HG03159 (cell line): ENCODE measurements around the gene IRF4.

Source experiments
- ATAC-seq: cut with Tn5 transposase; IDR thresholded peaks from one replicate; pipeline ENCODE4 v1.9.1; 2021; ENCODE audit warnings: mild to moderate bottlenecking, moderate library complexity; ENCODE audit not compliant: unreplicated experiment

IRF4 gene

DNA sequence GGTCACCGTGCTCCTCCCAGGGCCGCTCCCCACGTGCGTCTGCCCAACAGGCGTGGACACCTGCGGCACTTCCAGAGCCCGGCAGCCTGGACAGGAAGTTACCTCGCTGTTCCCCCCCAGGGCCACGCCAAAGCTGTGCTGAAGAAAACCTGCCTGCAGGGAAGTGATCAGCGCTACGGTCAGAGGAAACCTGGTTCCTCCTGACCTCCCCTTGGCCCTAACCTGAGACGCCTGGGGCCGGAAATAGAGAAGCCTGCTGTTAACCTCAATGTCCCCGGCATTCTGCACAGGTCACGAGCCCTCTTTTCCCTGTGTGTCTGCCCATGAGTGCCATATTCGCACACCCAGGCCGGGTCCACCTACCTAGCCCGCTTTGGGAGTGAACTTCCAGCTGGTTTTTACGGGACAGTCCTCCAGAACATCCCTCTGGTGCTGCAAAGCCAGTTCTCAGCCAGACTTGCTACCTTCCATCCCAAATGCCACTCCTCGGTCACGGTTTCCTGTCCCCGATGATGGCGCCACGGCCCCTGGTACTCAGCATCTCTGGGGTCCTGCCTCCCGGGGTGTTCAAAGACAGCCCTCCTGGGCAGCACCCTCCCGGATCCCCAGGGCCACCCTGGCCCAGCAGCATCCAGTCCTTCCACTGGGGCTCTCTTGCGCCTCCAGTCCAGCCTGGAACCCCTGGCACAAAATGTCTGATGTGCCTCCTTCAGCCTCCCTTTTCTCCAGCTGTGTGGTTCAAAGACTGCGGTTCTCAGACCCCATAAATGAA, 12.0 kb upstream of the IRF4 start:
- peak; percentile 39 for ATAC-seq

DNA sequence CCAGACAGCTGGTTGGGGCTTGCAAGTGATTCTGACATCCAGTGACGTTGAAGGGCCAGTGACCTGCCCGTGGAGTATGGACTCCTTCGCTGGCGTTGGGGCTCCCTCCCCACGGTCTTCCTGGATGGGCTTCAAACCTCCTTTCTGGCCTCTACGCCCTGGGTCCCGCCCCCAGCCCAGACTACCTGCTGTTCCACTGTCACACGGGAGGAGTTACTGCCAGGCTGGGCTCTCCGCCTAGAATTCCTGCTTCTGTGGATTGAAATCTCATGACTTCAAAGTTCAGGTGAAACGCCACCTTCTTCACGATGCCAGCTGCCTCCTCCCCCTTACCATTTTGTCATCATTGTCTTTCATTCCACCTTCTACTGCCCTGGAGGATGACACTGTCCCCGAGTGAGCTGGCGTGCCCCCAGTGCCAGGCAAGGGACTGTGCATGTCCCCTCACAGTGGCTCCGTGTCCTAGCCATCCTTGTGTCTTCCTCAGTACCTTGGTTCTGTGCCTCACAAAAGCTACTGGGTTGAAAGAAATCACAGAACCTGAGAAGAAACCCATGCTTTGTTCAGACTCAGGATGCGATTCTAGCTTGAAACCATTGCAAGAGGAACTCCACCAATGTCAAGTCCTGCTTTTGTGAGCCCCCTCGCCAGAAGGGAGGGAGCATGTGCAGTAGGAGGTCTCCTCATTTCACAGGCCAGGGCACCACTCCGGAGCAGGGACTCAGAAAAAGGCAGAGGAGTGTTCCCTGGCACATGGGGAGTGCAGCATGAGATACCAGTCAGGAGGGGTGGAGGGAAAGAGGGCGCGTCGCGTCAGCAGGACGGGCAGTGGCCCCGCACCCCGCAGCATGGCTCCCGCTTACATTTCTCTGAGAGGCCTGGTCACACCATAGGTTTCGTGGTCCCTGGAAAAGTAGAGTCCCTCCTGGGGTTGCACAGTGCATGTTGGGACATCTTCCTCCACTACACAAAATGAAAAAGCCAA, 11.0 kb upstream of the IRF4 start:
- no peak for ATAC-seq

DNA sequence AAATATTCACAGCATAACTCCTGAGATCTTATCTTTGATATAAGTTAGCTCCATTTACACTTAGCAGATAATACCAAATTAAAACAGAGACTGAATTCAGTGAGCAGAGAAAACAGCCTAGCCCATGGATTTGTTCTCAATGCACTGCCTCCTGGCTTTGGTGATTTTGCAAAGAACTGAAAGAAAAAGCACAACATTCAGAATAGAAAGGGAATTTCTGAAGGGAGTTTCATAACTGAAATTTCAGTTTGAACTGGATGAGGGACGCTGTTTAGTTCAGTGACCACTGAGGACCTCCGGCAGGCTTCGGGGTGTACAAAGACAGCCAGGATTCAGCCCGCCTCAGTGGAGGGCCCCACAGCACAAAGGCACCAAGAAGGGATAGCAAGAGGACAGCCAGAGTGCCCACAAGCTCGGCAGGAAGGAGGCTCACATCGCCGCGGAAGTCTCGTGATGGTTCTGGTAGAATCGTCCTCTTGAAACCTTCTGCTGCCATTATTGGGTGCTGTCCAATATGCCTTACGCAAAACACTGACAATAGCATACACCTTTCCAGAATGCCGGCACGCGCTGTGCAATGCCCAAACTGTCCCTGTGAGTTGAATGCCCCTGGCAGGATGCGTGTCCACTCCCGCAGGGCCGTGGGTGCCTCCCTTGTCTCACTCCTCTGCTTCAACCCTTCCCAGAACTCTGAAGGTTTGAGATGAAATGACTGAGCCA, 9.7 kb upstream of the IRF4 start:
- no peak for ATAC-seq

DNA sequence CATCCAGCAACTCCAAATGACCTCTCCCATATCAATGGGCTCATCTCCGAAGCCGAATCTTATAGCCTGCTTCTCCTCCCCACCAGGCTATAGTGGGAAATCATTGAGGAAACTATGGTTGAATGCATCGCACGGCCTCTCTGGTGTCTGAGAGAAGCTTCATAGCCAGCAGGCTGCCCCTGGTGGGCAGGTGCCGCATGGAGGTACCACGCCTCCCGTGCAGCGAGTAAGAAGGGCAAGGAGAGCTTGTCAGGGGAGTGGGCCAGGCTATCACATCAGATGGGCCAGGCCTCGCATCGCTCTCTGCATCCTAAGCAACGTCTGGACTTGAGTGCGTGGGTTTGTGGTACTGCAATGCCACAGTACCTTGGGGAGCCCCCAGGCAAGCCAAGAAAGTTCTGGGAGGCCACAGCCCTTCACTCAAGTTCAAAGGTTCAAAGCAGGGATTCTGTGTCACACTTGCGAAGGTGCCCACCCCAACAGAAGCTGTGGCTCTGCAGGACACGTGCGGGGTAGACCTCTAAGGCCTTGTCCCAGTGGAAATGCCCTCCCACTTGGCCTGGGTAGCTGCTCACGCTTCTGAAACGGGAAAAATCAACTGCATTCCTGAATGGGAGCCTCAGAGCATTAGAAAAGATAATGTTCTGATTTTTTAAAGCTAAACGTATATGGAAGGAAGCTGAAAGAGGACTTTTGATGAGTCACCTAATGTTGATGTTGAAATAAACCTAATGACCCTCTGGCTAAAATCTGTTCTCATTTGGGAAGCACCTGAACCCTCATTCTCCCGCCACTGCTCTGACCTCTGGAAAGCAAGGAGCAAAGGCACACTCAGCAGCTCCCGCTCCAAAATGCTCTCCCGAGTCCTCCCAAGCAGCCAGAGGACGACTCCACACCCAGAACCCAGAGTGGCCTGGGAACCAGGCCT, 8.4 kb upstream of the IRF4 start:
- no peak for ATAC-seq

DNA sequence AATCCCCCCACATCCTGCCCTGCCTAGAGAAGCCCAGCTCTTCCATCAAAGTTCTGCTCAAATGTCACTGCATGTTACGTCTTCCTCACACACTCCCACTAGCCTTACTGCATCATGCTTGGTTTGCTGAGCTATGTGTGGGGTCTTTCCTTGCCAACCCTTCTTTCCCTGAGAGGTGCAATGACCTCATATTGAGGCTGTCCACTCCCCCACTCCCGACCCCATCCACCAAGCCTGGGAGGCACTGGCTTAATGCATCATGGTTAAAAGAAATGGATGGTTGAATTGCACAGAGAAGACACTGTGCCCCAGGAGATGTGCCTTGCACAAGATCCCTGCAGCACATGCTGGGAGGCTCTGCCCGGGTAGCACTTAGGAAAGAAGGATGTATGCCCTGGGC, 7.7 kb upstream of the IRF4 start:
- ATAC-seq = no peak

DNA sequence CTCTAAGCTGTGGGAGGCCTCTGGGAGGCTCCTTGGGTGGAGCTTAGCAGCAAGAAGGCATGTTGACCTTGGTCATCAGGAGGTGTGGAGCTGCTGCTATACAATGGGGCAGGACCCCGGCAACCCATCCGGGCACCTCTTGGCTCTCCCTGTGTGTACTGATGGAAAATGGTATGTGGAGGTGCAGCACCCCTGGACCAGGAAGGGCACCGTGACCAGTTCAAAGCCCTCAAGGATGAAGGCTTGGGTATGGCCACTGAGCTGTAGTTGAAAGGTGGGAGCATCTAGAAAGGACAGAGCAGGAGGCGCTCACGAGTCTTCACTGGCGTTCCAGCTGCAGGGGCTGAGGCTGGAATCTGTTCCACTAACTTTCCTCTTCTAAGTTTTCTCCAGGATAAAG, 6.7 kb upstream of the IRF4 start:
- no peak for ATAC-seq

DNA sequence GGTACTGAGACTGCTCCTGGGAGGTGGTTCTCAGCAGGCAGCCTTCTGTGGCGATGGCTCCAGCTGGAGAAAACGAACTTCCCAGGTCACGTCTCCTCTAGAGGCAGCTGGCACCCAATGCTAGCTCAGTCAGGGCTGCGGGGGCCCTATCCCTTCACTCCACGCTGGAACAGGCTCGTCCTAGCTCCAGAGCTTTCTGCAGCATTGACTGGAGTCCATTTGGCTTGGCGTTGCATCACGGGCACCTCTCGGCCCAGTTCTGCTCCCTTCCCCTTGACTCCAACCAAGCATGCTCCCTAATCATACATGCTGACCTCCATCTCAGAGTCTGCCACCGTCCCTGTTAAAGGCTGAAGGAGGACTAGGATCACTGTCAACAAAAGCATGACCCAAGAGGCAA, 5.9 kb upstream of the IRF4 start:
- ATAC-seq = no peak

DNA sequence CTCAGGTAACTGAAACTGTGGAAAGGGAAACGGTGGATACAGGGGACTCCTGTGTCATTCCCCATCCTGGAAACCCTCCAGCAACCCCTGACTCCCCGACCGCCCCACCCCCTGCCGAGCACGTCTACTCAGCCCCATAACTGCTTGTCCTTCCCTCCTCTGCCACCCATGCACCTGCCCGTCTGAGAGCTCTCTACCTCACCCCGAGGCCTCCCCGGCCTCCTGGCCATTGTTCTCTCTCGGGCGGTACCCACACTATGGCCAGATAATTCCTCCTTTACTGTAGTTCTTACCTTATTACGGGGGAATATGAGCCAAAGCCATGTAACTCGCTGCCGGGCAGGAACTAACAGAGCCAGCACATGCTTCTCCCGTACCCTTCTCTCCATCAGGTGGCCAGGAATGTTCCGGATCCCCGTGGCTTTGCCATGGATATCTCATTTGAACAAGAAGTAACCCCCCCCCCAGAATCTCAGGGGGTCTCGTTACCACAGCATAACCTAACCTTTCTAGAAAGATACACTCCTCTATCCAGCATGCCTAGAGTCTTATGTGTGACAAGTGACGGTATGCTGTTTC, 4.8 kb upstream of the IRF4 start:
- ATAC-seq = no peak

DNA sequence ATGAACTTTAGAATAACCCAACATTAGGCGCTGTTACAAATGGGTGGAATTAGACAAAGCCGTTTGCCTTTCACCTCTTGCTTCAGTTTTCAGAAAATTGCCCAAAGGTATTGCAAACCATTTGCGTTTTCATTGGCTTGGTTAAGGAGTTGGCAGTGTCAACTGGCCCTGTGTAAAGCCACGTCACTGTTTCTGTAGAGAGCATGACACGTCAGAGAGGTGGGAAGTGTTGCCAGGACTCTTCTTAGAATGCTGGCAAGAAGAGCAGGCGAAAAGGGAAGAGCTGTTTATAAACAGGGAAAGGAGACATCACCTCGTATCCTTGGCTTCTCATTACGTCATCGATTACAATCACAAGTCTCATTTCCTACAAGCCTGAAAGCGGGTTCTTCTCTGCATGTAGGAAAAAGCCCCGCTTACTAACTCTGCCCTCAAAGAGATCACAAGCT, 4.2 kb upstream of the IRF4 start:
- no peak for ATAC-seq

DNA sequence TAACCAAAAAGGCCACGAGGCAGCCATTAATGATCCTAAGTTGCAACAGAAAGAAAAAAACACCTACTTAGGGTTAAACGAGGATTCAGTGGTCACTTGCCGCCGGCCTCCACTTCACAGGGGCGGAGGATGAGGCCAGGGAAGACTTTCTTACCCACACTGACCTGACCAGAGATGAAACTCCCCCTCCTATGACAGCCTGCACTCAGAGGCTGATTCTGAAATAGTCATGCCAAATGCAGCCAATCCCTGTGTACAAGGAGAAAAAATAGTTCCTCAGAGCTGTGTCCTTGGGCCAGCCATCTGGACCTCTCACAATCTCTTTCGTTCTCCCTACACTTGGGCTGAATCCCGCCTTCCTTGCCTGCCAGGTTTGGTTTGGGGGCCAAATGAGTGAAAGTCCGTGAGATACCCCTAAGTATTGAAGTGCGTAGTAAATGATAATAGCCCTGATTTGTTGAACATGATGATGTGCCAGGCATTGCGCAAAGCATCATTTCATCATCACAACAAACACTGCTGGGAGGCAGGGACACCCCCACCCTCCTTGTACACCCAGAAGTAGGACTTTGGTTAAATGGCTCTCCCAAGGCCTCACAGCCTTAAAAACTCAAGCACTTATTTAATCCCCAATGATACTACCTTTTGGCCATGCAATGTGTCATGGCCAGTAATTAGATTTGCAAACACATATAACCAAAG, 3.2 kb upstream of the IRF4 start:
- ATAC-seq = no peak

DNA sequence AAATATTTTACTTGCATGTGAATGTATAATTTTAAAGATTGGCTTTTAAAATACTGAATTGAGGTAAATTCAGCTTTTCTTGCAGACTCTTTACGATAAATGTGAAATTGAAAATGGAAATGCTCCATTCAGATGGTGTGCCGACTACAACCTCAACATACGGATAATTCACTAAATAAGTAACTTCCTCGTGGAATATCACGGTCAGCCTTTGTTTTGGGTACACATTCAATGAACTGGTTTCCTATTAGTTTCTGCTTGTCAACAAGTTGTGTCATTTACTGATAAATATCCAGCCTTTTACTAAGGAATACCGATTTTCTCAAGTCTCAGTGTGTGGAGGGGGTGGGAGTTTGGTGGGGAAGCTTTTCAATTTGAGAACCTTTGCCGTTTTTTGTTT, 2.4 kb upstream of the IRF4 start:
- no peak for ATAC-seq

DNA sequence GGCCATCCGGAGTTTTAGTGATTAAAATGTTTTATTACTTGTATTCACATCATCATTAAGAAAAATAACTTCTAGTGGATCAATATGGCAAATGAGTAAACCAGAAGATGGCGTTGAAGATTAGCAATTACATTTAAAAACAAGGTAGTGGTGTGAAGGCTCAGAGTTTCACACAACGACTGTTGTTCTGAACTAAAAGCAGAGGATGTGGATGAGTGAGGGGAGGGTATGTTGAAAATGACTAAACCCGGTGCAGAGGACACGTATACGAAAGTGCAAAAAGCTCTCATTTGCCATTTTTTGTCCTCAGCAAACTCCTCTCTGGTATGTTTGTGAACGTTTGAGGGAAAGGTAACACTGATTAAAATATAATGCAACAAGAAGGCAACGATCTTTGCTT, 1.9 kb upstream of the IRF4 start:
- ATAC-seq = no peak

DNA sequence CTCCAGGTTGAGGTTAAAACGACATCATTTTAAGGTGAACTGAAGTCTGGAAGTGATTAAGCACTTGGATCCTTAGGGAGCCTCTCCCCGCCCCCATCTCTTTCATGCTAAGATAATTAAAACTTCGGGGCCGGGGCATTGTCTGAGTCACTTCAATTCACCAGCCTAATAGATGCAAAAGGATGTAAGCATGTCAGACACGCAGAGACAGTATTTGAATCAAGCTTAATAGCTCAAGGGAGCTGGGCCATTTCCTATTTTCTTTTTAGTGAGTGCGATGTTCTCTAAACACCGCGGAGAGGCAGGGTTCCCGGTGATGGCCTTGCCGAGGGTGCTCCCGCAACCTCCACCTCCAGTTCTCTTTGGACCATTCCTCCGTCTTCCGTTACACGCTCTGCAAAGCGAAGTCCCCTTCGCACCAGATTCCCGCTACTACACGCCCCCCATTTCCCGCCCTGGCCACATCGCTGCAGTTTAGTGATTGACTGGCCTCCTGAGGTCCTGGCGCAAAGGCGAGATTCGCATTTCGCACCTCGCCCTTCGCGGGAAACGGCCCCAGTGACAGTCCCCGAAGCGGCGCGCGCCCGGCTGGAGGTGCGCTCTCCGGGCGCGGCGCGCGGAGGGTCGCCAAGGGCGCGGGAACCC, 516 bp upstream of the IRF4 start:
- ATAC-seq = no peak

DNA sequence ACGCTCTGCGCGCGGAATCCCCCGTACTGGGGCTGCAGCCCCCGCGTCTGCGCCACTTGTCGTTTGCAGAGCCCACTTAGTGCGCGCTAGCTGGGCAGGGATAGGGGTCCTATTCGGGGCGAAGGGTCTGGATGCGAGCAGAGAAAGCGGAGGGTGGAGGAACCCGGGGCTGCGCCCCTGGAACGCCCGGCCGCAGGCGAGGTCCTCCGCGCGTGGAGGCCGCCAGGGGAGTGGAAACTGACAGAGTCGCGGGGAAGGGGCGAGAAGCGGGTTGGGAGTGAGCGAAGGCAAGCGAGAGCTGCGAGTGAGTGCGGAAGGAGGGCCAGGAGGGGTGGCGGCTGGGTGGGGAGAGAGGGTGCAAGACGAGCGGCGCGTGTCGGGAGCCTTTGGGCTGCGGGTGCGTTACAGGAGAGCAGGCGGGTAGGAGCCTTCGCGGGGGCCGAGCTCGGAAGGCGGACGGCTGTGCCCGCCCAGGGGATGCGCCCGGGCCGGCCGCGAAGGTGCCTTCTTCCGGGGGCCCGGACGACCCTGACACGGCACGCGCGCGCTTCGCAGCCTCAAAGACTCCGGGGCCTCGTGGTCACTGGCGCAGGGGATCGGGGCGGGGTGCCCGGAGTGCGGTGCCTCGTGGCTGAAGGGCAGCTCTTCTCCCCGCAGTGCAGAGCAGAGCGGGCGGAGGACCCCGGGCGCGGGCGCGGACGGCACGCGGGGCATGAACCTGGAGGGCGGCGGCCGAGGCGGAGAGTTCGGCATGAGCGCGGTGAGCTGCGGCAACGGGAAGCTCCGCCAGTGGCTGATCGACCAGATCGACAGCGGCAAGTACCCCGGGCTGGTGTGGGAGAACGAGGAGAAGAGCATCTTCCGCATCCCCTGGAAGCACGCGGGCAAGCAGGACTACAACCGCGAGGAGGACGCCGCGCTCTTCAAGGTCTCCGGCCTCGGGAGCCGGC, 1.2 kb downstream of the IRF4 start:
- no peak for ATAC-seq

DNA sequence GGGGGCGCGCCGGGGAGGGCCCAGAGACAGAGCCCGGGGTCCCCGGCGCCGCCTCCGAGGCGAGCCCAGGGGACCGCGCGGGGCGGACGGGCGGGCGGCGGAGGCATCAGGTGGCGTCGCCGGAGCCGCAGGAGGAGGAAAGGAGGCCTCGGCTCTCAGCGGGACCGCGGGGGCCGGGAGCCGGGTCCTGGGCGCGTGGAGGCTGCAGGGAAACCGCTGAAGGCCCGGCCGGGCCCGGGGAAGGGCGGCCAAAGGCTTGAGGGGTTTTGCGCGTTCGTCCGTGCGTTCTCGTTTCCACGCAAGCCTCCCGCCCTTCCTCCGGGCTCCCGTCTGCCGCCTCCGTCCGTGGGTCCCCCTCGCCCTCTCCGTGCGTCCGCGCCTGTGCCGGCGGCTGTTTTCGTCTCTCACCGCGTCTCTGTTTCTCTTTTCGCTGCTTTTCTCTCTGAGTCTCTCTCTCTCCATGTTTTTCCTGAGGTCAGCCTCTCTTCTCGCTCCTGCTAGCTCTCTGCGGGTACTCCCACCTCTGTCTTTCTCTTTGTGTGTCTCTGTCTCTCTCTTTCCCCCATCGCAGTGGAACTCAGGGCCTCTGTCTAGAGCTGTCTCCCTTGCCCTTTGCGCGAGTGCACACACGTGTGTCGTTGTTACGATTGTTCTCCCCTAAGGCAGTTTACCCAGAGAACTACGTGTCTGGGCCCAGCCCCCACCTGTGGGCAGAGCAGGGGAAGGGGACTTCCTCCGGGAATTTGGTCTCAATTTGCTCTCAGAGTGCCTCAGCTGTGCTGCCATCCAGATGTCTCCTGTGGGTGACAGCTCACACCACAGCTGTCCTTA, 2.1 kb downstream of the IRF4 start:
- ATAC-seq = no peak

DNA sequence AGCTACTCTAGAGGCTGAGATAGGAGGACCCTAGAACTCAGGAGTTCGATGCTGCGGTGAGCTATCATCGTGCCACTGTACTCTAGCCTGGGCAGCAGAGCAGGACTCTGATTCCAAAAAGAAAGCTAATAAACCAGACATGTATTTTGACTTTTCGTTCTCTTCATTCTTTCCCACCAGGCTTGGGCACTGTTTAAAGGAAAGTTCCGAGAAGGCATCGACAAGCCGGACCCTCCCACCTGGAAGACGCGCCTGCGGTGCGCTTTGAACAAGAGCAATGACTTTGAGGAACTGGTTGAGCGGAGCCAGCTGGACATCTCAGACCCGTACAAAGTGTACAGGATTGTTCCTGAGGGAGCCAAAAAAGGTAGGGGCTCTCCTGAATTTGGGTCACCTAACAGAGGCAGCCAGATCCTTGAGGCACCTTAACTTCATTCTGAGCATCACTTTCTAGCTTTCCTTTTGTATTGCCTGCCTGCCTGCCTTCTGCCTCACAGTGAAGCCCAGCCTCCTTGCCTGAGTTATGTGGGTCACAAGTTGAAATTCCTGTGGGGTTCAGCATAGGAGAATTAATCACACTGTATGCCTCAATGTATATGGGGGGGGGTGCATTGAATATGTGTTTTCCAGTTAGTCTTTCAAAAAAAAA, 3.2 kb downstream of the IRF4 start:
- ATAC-seq = no peak
